Measurements from ENCODE around the gene GRK5.

- TF ChIP-seq POLR2A (IDR thresholded peaks at IDR 0.05; ENCODE audit: low read length) (no peak), GATA1 (IDR thresholded peaks at IDR 0.05; ENCODE audit: low read depth, low read length) (no peak)
These were observed 89.3 kb downstream of the GRK5 start for GRCh38 chr10:119296703-119297102.

All from erythroblast (primary cell).